ENCODE results near the gene NBEAL2.

NBEAL2 gene

DNA sequence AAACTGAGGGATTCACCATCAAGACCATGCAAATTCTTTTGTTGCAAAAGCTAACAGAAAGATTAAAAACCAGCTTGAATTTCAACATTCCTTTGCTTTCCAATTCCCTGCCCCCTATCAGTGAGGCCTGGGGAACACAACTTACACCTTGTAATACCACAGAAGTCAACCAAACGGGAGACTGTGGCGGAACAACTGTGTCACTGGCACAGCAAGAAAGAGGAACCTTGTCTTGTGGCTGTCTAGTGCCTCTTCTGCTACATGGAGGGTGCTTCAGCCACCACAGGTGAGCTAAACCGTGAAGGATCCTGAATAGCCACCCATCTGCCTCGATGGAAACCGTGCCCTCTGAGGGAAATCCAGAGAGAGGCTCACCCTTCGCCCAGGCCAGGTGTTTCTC is 14.3 kb upstream of the NBEAL2 start:
- FAIRE-seq (no peak), DNase-seq (ENCODE audit: insufficient read length, low spot score) (no peak)
- TF ChIP-seq, protein P1, sequence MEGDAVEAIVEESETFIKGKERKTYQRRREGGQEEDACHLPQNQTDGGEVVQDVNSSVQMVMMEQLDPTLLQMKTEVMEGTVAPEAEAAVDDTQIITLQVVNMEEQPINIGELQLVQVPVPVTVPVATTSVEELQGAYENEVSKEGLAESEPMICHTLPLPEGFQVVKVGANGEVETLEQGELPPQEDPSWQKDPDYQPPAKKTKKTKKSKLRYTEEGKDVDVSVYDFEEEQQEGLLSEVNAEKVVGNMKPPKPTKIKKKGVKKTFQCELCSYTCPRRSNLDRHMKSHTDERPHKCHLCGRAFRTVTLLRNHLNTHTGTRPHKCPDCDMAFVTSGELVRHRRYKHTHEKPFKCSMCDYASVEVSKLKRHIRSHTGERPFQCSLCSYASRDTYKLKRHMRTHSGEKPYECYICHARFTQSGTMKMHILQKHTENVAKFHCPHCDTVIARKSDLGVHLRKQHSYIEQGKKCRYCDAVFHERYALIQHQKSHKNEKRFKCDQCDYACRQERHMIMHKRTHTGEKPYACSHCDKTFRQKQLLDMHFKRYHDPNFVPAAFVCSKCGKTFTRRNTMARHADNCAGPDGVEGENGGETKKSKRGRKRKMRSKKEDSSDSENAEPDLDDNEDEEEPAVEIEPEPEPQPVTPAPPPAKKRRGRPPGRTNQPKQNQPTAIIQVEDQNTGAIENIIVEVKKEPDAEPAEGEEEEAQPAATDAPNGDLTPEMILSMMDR (IDR thresholded peaks at IDR 0.05; ENCODE audit: insufficient read depth, missing control alignments) = no peak

GRCh38 chr3:46966811-46967210 is 12.7 kb upstream of the NBEAL2 start:
- TF ChIP-seq, protein P1 (IDR thresholded peaks at IDR 0.05; ENCODE audit: insufficient read depth, missing control alignments) = no peak
- no peak for FAIRE-seq
- no peak for DNase-seq (ENCODE audit: insufficient read length, low spot score)

GRCh38 chr3:46968783-46969428 is 10.6 kb upstream of the NBEAL2 start:
- DNase-seq (ENCODE audit: insufficient read length, low spot score) = no peak
- TF ChIP-seq, protein P1 (IDR thresholded peaks at IDR 0.05; ENCODE audit: insufficient read depth, missing control alignments) = no peak
- no peak for FAIRE-seq

DNA sequence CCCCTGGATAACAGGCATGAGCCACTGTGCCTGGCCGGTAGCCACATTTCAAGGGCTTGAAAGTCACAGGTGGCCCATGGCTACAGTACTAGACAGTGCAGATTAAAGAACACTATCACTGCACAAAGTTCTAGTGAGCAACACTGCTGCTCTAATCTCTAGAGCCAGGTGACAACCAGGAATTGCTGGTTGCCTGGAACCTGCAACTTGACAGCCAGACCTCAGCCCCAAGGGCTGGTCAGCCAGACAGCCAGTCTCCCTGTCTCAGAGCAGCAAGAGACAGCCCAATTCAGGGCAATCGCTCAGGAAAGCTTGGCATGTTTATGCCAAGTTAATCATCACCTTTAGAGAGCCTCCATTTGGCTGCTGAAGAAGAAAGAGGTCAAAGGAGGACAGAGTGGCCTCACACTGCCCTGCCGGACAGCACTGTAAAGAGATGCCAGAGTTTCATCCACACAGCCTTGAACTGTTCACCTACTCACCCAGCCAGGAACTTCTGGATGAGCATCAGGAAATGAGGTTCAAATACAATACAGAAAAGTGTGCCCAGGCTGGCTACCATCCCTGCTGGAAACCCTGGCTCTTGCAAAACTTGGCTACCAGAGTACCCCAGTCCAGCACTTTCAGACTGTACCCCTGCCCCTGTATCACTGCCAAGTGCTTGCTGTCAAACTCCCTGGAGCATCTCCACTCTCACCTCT is 8.9 kb upstream of the NBEAL2 start:
- DNase-seq (ENCODE audit: insufficient read length, low spot score) (no peak), FAIRE-seq (no peak)

GRCh38 chr3:46971151-46971550 is 8.3 kb upstream of the NBEAL2 start:
- FAIRE-seq (no peak), DNase-seq (ENCODE audit: insufficient read length, low spot score) (no peak)
- TF ChIP-seq, protein P1 (IDR thresholded peaks at IDR 0.05; ENCODE audit: insufficient read depth, missing control alignments) = no peak

More for the DNA sequence above, 8.9 kb upstream of the NBEAL2 start:
- TF ChIP-seq, protein P1 (IDR thresholded peaks at IDR 0.05; ENCODE audit: insufficient read depth, missing control alignments) = no peak

DNA sequence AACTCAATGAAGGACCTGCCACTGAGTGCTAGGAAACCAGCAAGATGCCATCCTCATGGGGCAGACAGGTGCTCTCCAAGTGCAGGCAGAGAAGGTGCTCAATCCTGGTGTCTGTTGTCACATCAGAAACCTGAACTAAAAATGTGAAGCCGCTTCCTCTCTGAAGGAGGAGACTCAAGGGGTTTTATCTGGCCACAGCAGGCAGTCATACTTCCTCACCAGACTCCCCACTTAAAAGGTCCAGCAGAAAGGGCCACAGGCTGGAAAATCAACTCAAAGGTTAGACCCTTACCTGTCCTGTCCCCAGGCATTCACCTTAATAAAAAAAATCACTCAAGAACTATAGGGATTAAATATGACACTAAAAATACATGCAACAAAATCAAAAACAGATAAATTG is 7.7 kb upstream of the NBEAL2 start:
- TF ChIP-seq, protein P1 (IDR thresholded peaks at IDR 0.05; ENCODE audit: insufficient read depth, missing control alignments) = no peak
- DNase-seq (ENCODE audit: insufficient read length, low spot score) (no peak), FAIRE-seq (no peak)

DNA sequence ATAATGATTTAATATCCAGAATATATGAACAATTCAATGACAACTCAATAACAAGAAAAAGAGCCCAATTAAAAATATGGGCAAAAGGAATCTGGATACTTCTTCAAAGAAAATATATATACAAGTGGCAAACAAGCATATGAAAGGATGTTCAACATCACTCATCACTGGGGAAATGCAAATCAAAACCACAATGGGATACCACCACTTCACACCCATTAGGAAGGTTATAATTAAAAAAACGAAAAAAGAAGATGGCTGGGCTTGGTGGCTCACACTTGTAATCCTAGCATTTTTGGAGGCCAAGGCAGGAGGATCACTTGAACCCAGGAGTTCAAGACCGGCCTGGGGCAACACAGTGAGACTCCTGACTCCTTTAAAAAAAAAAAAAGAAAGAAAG is 7.1 kb upstream of the NBEAL2 start:
- TF ChIP-seq, protein P1 (IDR thresholded peaks at IDR 0.05; ENCODE audit: insufficient read depth, missing control alignments) = no peak
- DNase-seq (ENCODE audit: insufficient read length, low spot score) = no peak
- no peak for FAIRE-seq

All from D721Med (cell line).